SK-N-SH treated with all-trans-retinoic acid at 6 μM for 48 hours (cell line): ENCODE measurements around the gene BRD2.

Experiments
- CSDC2 ChIP-seq: fragments of 250-450 bp; sonication (Bioruptor Pico); IDR thresholded peaks from 2 replicates; pipeline ENCODE4 v1.5.0; 2020; ENCODE audit warnings: mild to moderate bottlenecking, moderate library complexity
- SNAI2 ChIP-seq: fragments of 250-450 bp; sonication (Bioruptor Pico); IDR thresholded peaks from 2 replicates; pipeline ENCODE4 v1.5.0; 2020; ENCODE audit warnings: mild to moderate bottlenecking, moderate library complexity
- ZFP3 ChIP-seq: fragments of 250-450 bp; sonication (Bioruptor Pico); IDR thresholded peaks from 2 replicates; pipeline ENCODE4 v1.5.0; 2020; ENCODE audit warnings: mild to moderate bottlenecking, moderate library complexity
- ZNF70 ChIP-seq: fragments of 450-650 bp; formaldehyde crosslinking; IDR thresholded peaks from 2 replicates; pipeline ENCODE4 v1.5.0; 2020; ENCODE audit warnings: mild to moderate bottlenecking, moderate library complexity
- ZNF8 ChIP-seq: fragments of 450-650 bp; formaldehyde crosslinking; IDR thresholded peaks from 2 replicates; pipeline ENCODE4 v1.5.0; 2020; ENCODE audit warnings: mild to moderate bottlenecking, moderate library complexity
- TF ChIP-seq, protein P1 (sequence below): fragments of 250-450 bp; sonication (Bioruptor Pico); IDR thresholded peaks from 2 replicates; pipeline ENCODE4 v1.8.0; 2020; ENCODE audit warnings: mild to moderate bottlenecking, moderate library complexity, borderline replicate concordance
- TF ChIP-seq, protein P2 (sequence below): fragments of 250-450 bp; sonication (Bioruptor Pico); IDR thresholded peaks from 2 replicates; pipeline ENCODE4 v1.5.1; 2021; ENCODE audit warnings: mild to moderate bottlenecking, moderate library complexity

DNA sequence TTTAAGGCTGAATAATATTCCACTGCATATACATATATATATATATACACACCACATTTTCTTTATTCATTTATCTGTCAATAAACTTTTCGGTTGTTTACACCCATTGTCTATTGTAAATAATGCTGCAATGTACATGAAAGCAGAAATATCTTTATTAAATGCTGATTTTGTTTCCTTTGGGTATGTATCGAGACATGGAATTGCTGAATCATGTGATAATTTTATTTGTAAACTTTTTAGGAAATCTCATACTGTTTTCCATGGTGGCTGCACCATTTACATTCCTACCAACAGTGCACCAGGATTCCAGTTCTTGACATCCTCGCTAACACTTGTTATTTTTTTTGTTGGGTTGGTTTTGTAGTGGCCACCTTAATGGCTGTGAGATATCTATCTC lies 55.1 kb downstream of the BRD2 start:
- TF ChIP-seq ZFP3 (CRISPR knock-in tag): no peak
- no peak for TF ChIP-seq ZNF8
- no peak for TF ChIP-seq CSDC2 (CRISPR knock-in tag)
- TF ChIP-seq, protein P1, sequence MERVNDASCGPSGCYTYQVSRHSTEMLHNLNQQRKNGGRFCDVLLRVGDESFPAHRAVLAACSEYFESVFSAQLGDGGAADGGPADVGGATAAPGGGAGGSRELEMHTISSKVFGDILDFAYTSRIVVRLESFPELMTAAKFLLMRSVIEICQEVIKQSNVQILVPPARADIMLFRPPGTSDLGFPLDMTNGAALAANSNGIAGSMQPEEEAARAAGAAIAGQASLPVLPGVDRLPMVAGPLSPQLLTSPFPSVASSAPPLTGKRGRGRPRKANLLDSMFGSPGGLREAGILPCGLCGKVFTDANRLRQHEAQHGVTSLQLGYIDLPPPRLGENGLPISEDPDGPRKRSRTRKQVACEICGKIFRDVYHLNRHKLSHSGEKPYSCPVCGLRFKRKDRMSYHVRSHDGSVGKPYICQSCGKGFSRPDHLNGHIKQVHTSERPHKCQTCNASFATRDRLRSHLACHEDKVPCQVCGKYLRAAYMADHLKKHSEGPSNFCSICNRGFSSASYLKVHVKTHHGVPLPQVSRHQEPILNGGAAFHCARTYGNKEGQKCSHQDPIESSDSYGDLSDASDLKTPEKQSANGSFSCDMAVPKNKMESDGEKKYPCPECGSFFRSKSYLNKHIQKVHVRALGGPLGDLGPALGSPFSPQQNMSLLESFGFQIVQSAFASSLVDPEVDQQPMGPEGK (CRISPR knock-in tag): no peak
- TF ChIP-seq ZNF70 (CRISPR knock-in tag): no peak
- TF ChIP-seq SNAI2 (CRISPR knock-in tag): no peak
- TF ChIP-seq, protein P2, sequence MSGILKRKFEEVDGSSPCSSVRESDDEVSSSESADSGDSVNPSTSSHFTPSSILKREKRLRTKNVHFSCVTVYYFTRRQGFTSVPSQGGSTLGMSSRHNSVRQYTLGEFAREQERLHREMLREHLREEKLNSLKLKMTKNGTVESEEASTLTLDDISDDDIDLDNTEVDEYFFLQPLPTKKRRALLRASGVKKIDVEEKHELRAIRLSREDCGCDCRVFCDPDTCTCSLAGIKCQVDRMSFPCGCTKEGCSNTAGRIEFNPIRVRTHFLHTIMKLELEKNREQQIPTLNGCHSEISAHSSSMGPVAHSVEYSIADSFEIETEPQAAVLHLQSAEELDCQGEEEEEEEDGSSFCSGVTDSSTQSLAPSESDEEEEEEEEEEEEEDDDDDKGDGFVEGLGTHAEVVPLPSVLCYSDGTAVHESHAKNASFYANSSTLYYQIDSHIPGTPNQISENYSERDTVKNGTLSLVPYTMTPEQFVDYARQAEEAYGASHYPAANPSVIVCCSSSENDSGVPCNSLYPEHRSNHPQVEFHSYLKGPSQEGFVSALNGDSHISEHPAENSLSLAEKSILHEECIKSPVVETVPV: no peak
